DND-41 (cell line): ENCODE results near the gene EDN3.
A peak's percentile ranks its signal among the peaks of the same experiment; 100 is the strongest.

Experiments
- ATAC-seq: fragments of 200-7000 bp; cut with Tn5 transposase; 3 replicates; pipeline ENCODE4 v1.9.1; 2021; ENCODE audit warnings: low read depth; ENCODE audit not compliant: insufficient read depth
- DNase-seq: peaks from one replicate; pipeline ENCODE4 v3.0.0-alpha.2; 2020
- H2AFZ ChIP-seq: 2 replicates; pipeline ENCODE4 v1.6.0; 2012; ENCODE audit warnings: low read depth, low read length
- H3K27ac ChIP-seq: 2 replicates; pipeline ENCODE4 v1.5.1; 2012; ENCODE audit warnings: low read length, inconsistent platforms
- H3K27me3 ChIP-seq: fragments of 200-600 bp; sonication (generic); 2 replicates; pipeline ENCODE4 v1.6.0; 2012; ENCODE audit warnings: low read length, mild to moderate bottlenecking, inconsistent platforms; ENCODE audit not compliant: insufficient read depth, poor library complexity
- H3K36me3 ChIP-seq: 2 replicates; pipeline ENCODE4 v1.5.1; 2012; ENCODE audit warnings: low read length, inconsistent platforms; ENCODE audit not compliant: insufficient read depth
- H3K4me1 ChIP-seq: 2 replicates; pipeline ENCODE4 v1.5.1; 2012; ENCODE audit warnings: mild to moderate bottlenecking, low read length; ENCODE audit not compliant: insufficient read depth
- H3K4me2 ChIP-seq: 2 replicates; pipeline ENCODE4 v1.6.0; 2012; ENCODE audit warnings: mild to moderate bottlenecking, moderate library complexity, low read length, inconsistent platforms; ENCODE audit not compliant: insufficient read depth
- H3K4me3 ChIP-seq, 2 experiments: fragments of 200-600 bp in 1 of 2; shearing (Covaris generic) in 1 of 2; 2 replicates each; pipeline ENCODE4 v1.5.1; 2012 to 2016; ENCODE audit warnings: inconsistent platforms in 2 of 2, low read length in 2 of 2, mild to moderate bottlenecking in 2 of 2, low read depth in 1 of 2, moderate library complexity in 1 of 2
- H3K79me2 ChIP-seq: 2 replicates; pipeline ENCODE4 v1.6.0; 2012; ENCODE audit warnings: low read length, inconsistent platforms; ENCODE audit not compliant: insufficient read depth
- H3K9ac ChIP-seq: 2 replicates; pipeline ENCODE4 v1.6.0; 2012; ENCODE audit warnings: low read depth, mild to moderate bottlenecking, inconsistent platforms, low read length, moderate library complexity
- H3K9me3 ChIP-seq: 2 replicates; pipeline ENCODE4 v1.5.1; 2012; ENCODE audit warnings: low read length, moderate library complexity, mild to moderate bottlenecking, inconsistent platforms; ENCODE audit not compliant: insufficient read depth, severe bottlenecking
- H4K20me1 ChIP-seq: 2 replicates; pipeline ENCODE4 v1.6.0; 2012; ENCODE audit warnings: low read length; ENCODE audit not compliant: insufficient read depth
- CTCF ChIP-seq: IDR thresholded peaks from 2 replicates; pipeline ENCODE4 v1.5.1; 2012; ENCODE audit warnings: borderline replicate concordance, low read length, moderate library complexity, mild to moderate bottlenecking; ENCODE audit not compliant: poor library complexity, severe bottlenecking; ENCODE audit errors: extremely low read depth
- EZH2 ChIP-seq: IDR thresholded peaks from 3 replicates; pipeline ENCODE4 v1.6.1; 2012; ENCODE audit warnings: borderline replicate concordance, low read depth, mild to moderate bottlenecking, moderate library complexity, low read length, inconsistent platforms; ENCODE audit not compliant: severe bottlenecking

The EDN3 gene

GRCh38 chr20:59300333-59301081 lies at the start of gene EDN3:
Gene EDN3 (plus strand): TSS chr20:59300611. CDS start chr20:59300813, 202 bp downstream.
- Histone ChIP-seq H4K20me1 (peaks cover 9% of the 10 kb centered on the region), H3K4me1 (no peaks in the 10 kb centered on the region), H3K36me3 (no peaks in the 10 kb centered on the region), H3K27me3 (peaks cover 6% of the 10 kb centered on the region), H3K4me3 (no peak within 1 kb of the TSS), H3K27ac (no peak within 1 kb of the TSS), H3K4me2 (no peak within 1 kb of the TSS), H3K79me2 (no peaks in the 10 kb centered on the region), H2AFZ (no peak within 1 kb of the TSS), H3K9me3 (no peaks in the 10 kb centered on the region), H3K9ac (no peak within 1 kb of the TSS)
- DNase-seq: no peak
- TF ChIP-seq EZH2: no peak
- no peak for TF ChIP-seq CTCF
- ATAC-seq: no peak

- H4K20me1 ChIP-seq: no peaks in the 10 kb centered on the region
- H3K9me3 ChIP-seq: no peaks in the 10 kb centered on the region
- ATAC-seq (peak; percentile 70), DNase-seq (peak; percentile 9)
- peaks cover 19% of the 10 kb centered on the region for H3K4me1 ChIP-seq
- H3K9ac ChIP-seq: no peak overlapping the region
- peaks cover 43% of the 10 kb centered on the region for H3K27me3 ChIP-seq
- TF ChIP-seq CTCF: no peak
- TF ChIP-seq EZH2: no peak
- H3K79me2 ChIP-seq: no peaks in the 10 kb centered on the region
- H2AFZ ChIP-seq: no peak overlapping the region
- no peaks in the 10 kb centered on the region for H3K36me3 ChIP-seq
- no peak overlapping the region for H3K4me2 ChIP-seq
- H3K27ac ChIP-seq: no peak overlapping the region
- no peak overlapping the region for H3K4me3 ChIP-seq
These were observed 47.1 kb upstream of the EDN3 start for GRCh38 chr20:59253325-59253724.

GRCh38 chr20:59253779-59254319 lies 46.6 kb upstream of the EDN3 start:
- ATAC-seq (peak; percentile 66; the same call in 2 of the 3 replicates), DNase-seq (peak; percentile 10)
- H3K4me1 ChIP-seq: peaks cover 19% of the 10 kb centered on the region
- no peak overlapping the region for H3K4me3 ChIP-seq
- TF ChIP-seq EZH2 (no peak), CTCF (peak; percentile 39)
- H3K4me2 ChIP-seq: no peak overlapping the region
- H3K36me3 ChIP-seq: no peaks in the 10 kb centered on the region
- H3K27ac ChIP-seq: no peak overlapping the region
- H3K27me3 ChIP-seq: peaks cover 47% of the 10 kb centered on the region
- H2AFZ ChIP-seq: no peak overlapping the region
- no peaks in the 10 kb centered on the region for H3K9me3 ChIP-seq
- H3K79me2 ChIP-seq: no peaks in the 10 kb centered on the region
- H4K20me1 ChIP-seq: no peaks in the 10 kb centered on the region
- no peak overlapping the region for H3K9ac ChIP-seq
